BJ (cell line): ENCODE data around the gene ANKS1A. TPM values are rescaled to one million over a fixed set of nuclear protein-coding genes. Genes with fewer than 3 reads are reported as not detected.

Experiments used
- CTCF ChIA-PET: fragments of 350-600 bp; formaldehyde crosslinking; extraction: SDS; loops from one replicate; lab custom pipeline; 2021; ENCODE audit warnings: antibody characterized with exemption, inconsistent platforms; lab: Yijun Ruan, JAX
- POLR2A ChIA-PET: fragments of 300-600 bp; sonication (Branson Sonifier 250); formaldehyde crosslinking; extraction: SDS; loops from one replicate; lab custom pipeline; 2021; ENCODE audit warnings: antibody characterized with exemption; lab: Charles Lee
- DNase-seq: peaks from one replicate; pipeline ENCODE4 v3.0.0-alpha.2; 2011; ENCODE audit warnings: low read depth
- H3K27me3 ChIP-seq: 2 replicates; pipeline ENCODE4 v1.6.0; 2011; ENCODE audit warnings: low read length; ENCODE audit not compliant: control insufficient read depth, insufficient read depth
- H3K36me3 ChIP-seq: 2 replicates; pipeline ENCODE4 v1.5.1; 2011; ENCODE audit warnings: low read length; ENCODE audit not compliant: control insufficient read depth, insufficient read depth
- H3K4me3 ChIP-seq: 2 replicates; pipeline ENCODE4 v1.5.1; 2011; ENCODE audit warnings: low read depth, mild to moderate bottlenecking, control low read depth, low read length
- polyA plus RNA-seq: library from polyadenylated mRNA; depleted of rRNA; stranded (reverse); fragments of >200 nt; gene quantifications from 2 replicates; pipeline ENCODE4 v1.2.3, GENCODE V29; 2011
- TF ChIP-seq, protein P1 (sequence below): IDR thresholded peaks from 2 replicates; pipeline ENCODE4 v1.5.1; 2011; ENCODE audit warnings: low read depth, mild to moderate bottlenecking, control low read depth, inconsistent platforms, low read length, moderate library complexity; ENCODE audit not compliant: insufficient read depth

The ANKS1A gene
- polyA plus RNA-seq, 1 experiment = 4.2 TPM

GRCh38 chr6:34934516-34934915 lies 45.5 kb downstream of the ANKS1A start:
- CTCF ChIA-PET = interaction anchor here (0.9 to 1.1 kb wide), 2 partner anchors 11 to 15 kb away, joined by 3 read pairs; no protein-coding TSS in a partner anchor
- no peak for DNase-seq
- TF ChIP-seq, protein P1, sequence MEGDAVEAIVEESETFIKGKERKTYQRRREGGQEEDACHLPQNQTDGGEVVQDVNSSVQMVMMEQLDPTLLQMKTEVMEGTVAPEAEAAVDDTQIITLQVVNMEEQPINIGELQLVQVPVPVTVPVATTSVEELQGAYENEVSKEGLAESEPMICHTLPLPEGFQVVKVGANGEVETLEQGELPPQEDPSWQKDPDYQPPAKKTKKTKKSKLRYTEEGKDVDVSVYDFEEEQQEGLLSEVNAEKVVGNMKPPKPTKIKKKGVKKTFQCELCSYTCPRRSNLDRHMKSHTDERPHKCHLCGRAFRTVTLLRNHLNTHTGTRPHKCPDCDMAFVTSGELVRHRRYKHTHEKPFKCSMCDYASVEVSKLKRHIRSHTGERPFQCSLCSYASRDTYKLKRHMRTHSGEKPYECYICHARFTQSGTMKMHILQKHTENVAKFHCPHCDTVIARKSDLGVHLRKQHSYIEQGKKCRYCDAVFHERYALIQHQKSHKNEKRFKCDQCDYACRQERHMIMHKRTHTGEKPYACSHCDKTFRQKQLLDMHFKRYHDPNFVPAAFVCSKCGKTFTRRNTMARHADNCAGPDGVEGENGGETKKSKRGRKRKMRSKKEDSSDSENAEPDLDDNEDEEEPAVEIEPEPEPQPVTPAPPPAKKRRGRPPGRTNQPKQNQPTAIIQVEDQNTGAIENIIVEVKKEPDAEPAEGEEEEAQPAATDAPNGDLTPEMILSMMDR = no peak

DNA sequence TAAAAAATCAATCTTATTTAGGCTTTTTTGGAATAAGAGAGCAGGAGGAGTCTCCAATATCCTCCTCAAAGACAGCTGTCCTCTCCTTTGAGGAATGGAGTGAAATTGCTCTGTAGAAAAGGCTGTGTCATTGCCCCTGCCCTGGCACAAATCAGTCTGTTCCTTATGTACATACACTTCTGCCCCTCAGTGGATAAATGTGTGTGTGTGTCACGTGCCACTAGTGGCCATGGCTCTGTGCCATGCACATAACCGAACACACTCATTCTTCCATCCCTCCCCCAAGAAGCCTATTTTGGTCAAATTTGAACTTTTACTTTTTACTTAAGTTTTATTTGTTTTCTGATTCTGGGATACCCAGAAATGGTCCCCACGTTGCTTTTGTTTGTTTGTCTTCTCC lies 49.2 kb downstream of the ANKS1A start:
- ChIA-PET POLR2A (no interaction called here), CTCF (interaction anchor here (1.4 kb wide), 1 partner anchor 11 kb away, joined by 4 read pairs; no protein-coding TSS in a partner anchor)
- Histone ChIP-seq H3K36me3 (no peaks in the 10 kb centered on the region), H3K4me3 (no peak overlapping the region), H3K27me3 (no peaks in the 10 kb centered on the region)
- TF ChIP-seq, protein P1 = no peak
- no peak for DNase-seq

More at GRCh38 chr6:34934516-34934915, 45.5 kb downstream of the ANKS1A start:
- H3K27me3 ChIP-seq = no peaks in the 10 kb centered on the region
- no peak overlapping the region for H3K4me3 ChIP-seq
- H3K36me3 ChIP-seq = no peaks in the 10 kb centered on the region
- POLR2A ChIA-PET = no interaction called here

GRCh38 chr6:34940030-34940434 lies 51.0 kb downstream of the ANKS1A start:
- no peak for DNase-seq
- ChIA-PET POLR2A (no interaction called here), CTCF (interaction anchor here (0.7 kb wide), 1 partner anchor 264 kb away, joined by 3 read pairs; no protein-coding TSS in a partner anchor)
- no peaks in the 10 kb centered on the region for H3K27me3 ChIP-seq
- TF ChIP-seq, protein P1 = no peak
- H3K4me3 ChIP-seq = no peak overlapping the region
- H3K36me3 ChIP-seq = no peaks in the 10 kb centered on the region

GRCh38 chr6:34941421-34941820 lies 52.4 kb downstream of the ANKS1A start:
- Histone ChIP-seq H3K4me3 (no peak overlapping the region), H3K36me3 (no peaks in the 10 kb centered on the region), H3K27me3 (no peaks in the 10 kb centered on the region)
- CTCF ChIA-PET = interaction anchor here (1.0 to 1.1 kb wide), 2 partner anchors 15 to 150 kb away, joined by 3 read pairs; partner anchors contain the start of gene BLTP3A
- no peak for DNase-seq
- POLR2A ChIA-PET = no interaction called here
- TF ChIP-seq, protein P1 = no peak

DNA sequence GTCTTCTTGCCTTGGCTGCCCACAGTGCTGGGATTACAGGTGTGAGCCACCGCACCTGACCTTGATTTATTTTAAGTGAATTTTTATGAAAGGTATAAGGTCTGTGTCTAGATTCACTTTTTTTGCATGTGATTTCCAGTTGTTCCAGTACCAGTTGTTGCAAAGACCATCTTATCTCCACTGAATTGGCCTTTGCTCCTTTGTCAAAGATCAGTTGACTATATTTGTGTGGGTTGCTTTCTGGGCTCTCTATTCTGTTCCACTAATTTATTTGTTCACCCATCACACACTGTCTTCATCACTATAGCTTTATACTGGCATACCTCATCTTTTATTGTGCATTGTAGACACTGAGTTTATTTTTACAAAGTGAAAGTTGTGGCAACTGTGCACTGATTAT lies 56.3 kb downstream of the ANKS1A start:
- H3K36me3 ChIP-seq = no peaks in the 10 kb centered on the region
- no peak for DNase-seq
- H3K27me3 ChIP-seq = no peaks in the 10 kb centered on the region
- POLR2A ChIA-PET = no interaction called here
- H3K4me3 ChIP-seq = no peak overlapping the region
- TF ChIP-seq, protein P1 = no peak
- CTCF ChIA-PET = no interaction called here
